GM19240 (cell line): ENCODE results near the gene SHCBP1L.
"Not testable (repeated sequence)": the region's sequence is repeated elsewhere in the genome, so short reads cannot be mapped to it uniquely, and the experiment has no call there.

ENCODE experiments used
- DNase-seq: peaks from one replicate; pipeline ENCODE4 v3.0.0; 2011; ENCODE audit warnings: low spot score; ENCODE audit not compliant: insufficient read length

SHCBP1L gene

GRCh38 chr1:182965096-182965495 lies 12.1 kb upstream of the SHCBP1L start:
- no peak for DNase-seq

- DNase-seq, result peak; percentile 70
Observed at GRCh38 chr1:182962554-182963115, 9.7 kb upstream of the SHCBP1L start.

- no peak for DNase-seq
Observed at GRCh38 chr1:182960046-182960445, 7.1 kb upstream of the SHCBP1L start.

GRCh38 chr1:182957902-182958395 lies 5.0 kb upstream of the SHCBP1L start:
- DNase-seq, result no peak

GRCh38 chr1:182956708-182957365 lies 3.9 kb upstream of the SHCBP1L start:
- no peak for DNase-seq

GRCh38 chr1:182955596-182956588 lies 2.9 kb upstream of the SHCBP1L start:
- DNase-seq, result no peak

GRCh38 chr1:182953826-182954225 lies 860 bp upstream of the SHCBP1L start:
- no peak for DNase-seq

- DNase-seq, result not testable (repeated sequence)
Observed at GRCh38 chr1:182943336-182943735, 9.6 kb downstream of the SHCBP1L start.

- DNase-seq, result not testable (repeated sequence)
Observed at GRCh38 chr1:182942145-182942544, 10.8 kb downstream of the SHCBP1L start.

- no peak for DNase-seq
Observed at GRCh38 chr1:182939413-182939812, 13.6 kb downstream of the SHCBP1L start.

GRCh38 chr1:182935716-182936115 lies 17.2 kb downstream of the SHCBP1L start:
- DNase-seq, result no peak

GRCh38 chr1:182930985-182931384 lies 22.0 kb downstream of the SHCBP1L start:
- no peak for DNase-seq

- DNase-seq, result no peak
Observed at GRCh38 chr1:182927693-182928433, 25.1 kb downstream of the SHCBP1L start.

- no peak for DNase-seq
Observed at GRCh38 chr1:182925661-182926060, 27.3 kb downstream of the SHCBP1L start.

GRCh38 chr1:182917378-182917777 lies 35.6 kb downstream of the SHCBP1L start:
- no peak for DNase-seq

- DNase-seq, result no peak
Observed at GRCh38 chr1:182913401-182913800, 39.6 kb downstream of the SHCBP1L start.

GRCh38 chr1:182910143-182910542 lies 42.8 kb downstream of the SHCBP1L start:
- no peak for DNase-seq

- no peak for DNase-seq
Observed at GRCh38 chr1:182909578-182909977, 43.4 kb downstream of the SHCBP1L start.

GRCh38 chr1:182905321-182905720 lies 47.6 kb downstream of the SHCBP1L start:
- DNase-seq, result no peak

- DNase-seq, result not testable (repeated sequence)
Observed at GRCh38 chr1:182901946-182902345, 51.0 kb downstream of the SHCBP1L start.

GRCh38 chr1:182897696-182898095 lies 55.3 kb downstream of the SHCBP1L start:
- no peak for DNase-seq
